Activated CD4-positive, alpha-beta T cell treated with anti-CD3 and anti-CD28 coated beads, Interleukin-2, amount 50 U/mL, for 16 hours (primary cell): ENCODE data around the gene LGMN.
"Not testable (repeated sequence)": the region's sequence is repeated elsewhere in the genome, so short reads cannot be mapped to it uniquely, and the experiment has no call there.

ENCODE experiments used
- DNase-seq: peaks from one replicate; pipeline ENCODE4 v3.0.0-alpha.2; 2020

Gene LGMN

GRCh38 chr14:92748259-92749016, at the start of gene LGMN:
Gene LGMN (minus strand): TSS chr14:92748627. CDS start chr14:92732786, 15,841 bp downstream.
- peak; percentile 89 for DNase-seq

GRCh38 chr14:92794961-92795360, 46.5 kb upstream of the LGMN start:
- DNase-seq, result no peak

GRCh38 chr14:92794547-92794941, 46.1 kb upstream of the LGMN start:
- no peak for DNase-seq

- DNase-seq, result peak; percentile 97
Measured at GRCh38 chr14:92793709-92794546, 45.5 kb upstream of the LGMN start, which contains the start of gene GOLGA5. Gene GOLGA5 (plus strand): TSS chr14:92794305. CDS start chr14:92797438, 3,133 bp downstream.

GRCh38 chr14:92792885-92793284, 44.5 kb upstream of the LGMN start:
- DNase-seq, result no peak

- no peak for DNase-seq
Measured at GRCh38 chr14:92789457-92790089, 41.1 kb upstream of the LGMN start.

GRCh38 chr14:92787554-92787953, 39.1 kb upstream of the LGMN start:
- DNase-seq, result no peak

GRCh38 chr14:92786427-92786756, 38.0 kb upstream of the LGMN start:
- DNase-seq, result no peak

GRCh38 chr14:92785667-92786426, 37.4 kb upstream of the LGMN start:
- no peak for DNase-seq

- peak; percentile 74 for DNase-seq
Measured at GRCh38 chr14:92783813-92784431, 35.5 kb upstream of the LGMN start.

- no peak for DNase-seq
Measured at GRCh38 chr14:92781350-92781749, 32.9 kb upstream of the LGMN start.

- peak; percentile 30 for DNase-seq
Measured at GRCh38 chr14:92780444-92781232, 32.2 kb upstream of the LGMN start.

GRCh38 chr14:92778868-92779565, 30.6 kb upstream of the LGMN start:
- peak; percentile 25 for DNase-seq

- DNase-seq, result peak; percentile 90
Measured at GRCh38 chr14:92775292-92775691, 26.9 kb upstream of the LGMN start.

- no peak for DNase-seq
Measured at GRCh38 chr14:92774572-92774971, 26.1 kb upstream of the LGMN start.

GRCh38 chr14:92770484-92770883, 22.1 kb upstream of the LGMN start:
- peak; percentile 85 for DNase-seq

- no peak for DNase-seq
Measured at GRCh38 chr14:92768795-92769194, 20.4 kb upstream of the LGMN start.

GRCh38 chr14:92768236-92768635, 19.8 kb upstream of the LGMN start:
- DNase-seq, result peak; percentile 93

GRCh38 chr14:92763666-92764631, 15.5 kb upstream of the LGMN start:
- DNase-seq, result not testable (repeated sequence)

GRCh38 chr14:92760524-92760805, 12.0 kb upstream of the LGMN start:
- no peak for DNase-seq
